IMR-90 (cell line): Measurements from ENCODE around the gene BRME1. TPM values are rescaled to one million over a fixed set of nuclear protein-coding genes. Genes with fewer than 3 reads are reported as not detected.

Experiments
- ATAC-seq: fragments of 200-7000 bp; cut with Tn5 transposase; 2 replicates; pipeline ENCODE4 v1.9.1; 2020; ENCODE audit warnings: low read depth, mild to moderate bottlenecking, moderate library complexity
- BruUV-seq: library from RNA; stranded (reverse); fragments of 400-500 nt; replicated peaks from 2 replicates; lab custom pipeline; 2021; lab: Mats Ljungman, UMichigan
- CTCF ChIA-PET: fragments of 300-600 bp; formaldehyde crosslinking; extraction: SDS; loops from one replicate; lab custom pipeline; 2021; ENCODE audit warnings: antibody characterized with exemption; lab: Yijun Ruan, JAX
- POLR2A ChIA-PET: fragments of 300-600 bp; sonication (Branson Sonifier 250); formaldehyde crosslinking; loops from one replicate; lab custom pipeline; 2022; ENCODE audit warnings: antibody characterized with exemption; ENCODE audit not compliant: unreplicated experiment; lab: Charles Lee
- DNase-seq: peaks from one replicate; pipeline ENCODE4 v3.0.0; 2013
- H2AFZ ChIP-seq: replicated peaks from 2 replicates; pipeline ENCODE3; 2013; ENCODE audit warnings: low read length, mild to moderate bottlenecking; ENCODE audit not compliant: poor library complexity
- H2AK5ac ChIP-seq: 2 replicates; pipeline ENCODE4 v1.6.1; 2013; ENCODE audit warnings: low read depth, low read length, inconsistent platforms
- H2AK9ac ChIP-seq: replicated peaks from 2 replicates; pipeline ENCODE3; 2013; ENCODE audit warnings: mild to moderate bottlenecking, low read depth, low read length, moderate library complexity; ENCODE audit not compliant: poor library complexity
- H2BK120ac ChIP-seq: 2 replicates; pipeline ENCODE4 v1.6.1; 2013; ENCODE audit warnings: low read depth, low read length, inconsistent platforms
- H2BK15ac ChIP-seq: 3 replicates; pipeline ENCODE4 v1.6.1; 2013; ENCODE audit warnings: low read depth, low read length, inconsistent platforms
- H2BK20ac ChIP-seq: 2 replicates; pipeline ENCODE4 v1.6.1; 2013; ENCODE audit warnings: low read depth, mild to moderate bottlenecking, inconsistent platforms, low read length, moderate library complexity
- H2BK5ac ChIP-seq: 2 replicates; pipeline ENCODE4 v1.6.1; 2013; ENCODE audit warnings: mild to moderate bottlenecking, low read depth, low read length, inconsistent platforms; ENCODE audit not compliant: poor library complexity, severe bottlenecking
- H3K14ac ChIP-seq: replicated peaks from 2 replicates; pipeline ENCODE4 v1.6.1; 2013; ENCODE audit warnings: low read depth, low read length, inconsistent platforms
- H3K18ac ChIP-seq: 2 replicates; pipeline ENCODE4 v1.6.1; 2013; ENCODE audit warnings: low read depth, low read length, control low read depth
- H3K23ac ChIP-seq: 2 replicates; pipeline ENCODE4 v1.6.1; 2013; ENCODE audit warnings: low read depth, low read length, inconsistent platforms
- H3K27ac ChIP-seq: 2 replicates; pipeline ENCODE4 v1.5.1; 2013; ENCODE audit warnings: mild to moderate bottlenecking, control low read depth, low read length; ENCODE audit not compliant: insufficient read depth
- H3K27me3 ChIP-seq: 2 replicates; pipeline ENCODE4 v1.6.1; 2013; ENCODE audit warnings: low read length; ENCODE audit not compliant: control insufficient read depth, insufficient read depth
- H3K36me3 ChIP-seq: 2 replicates; pipeline ENCODE4 v1.6.1; 2013; ENCODE audit warnings: low read length, mixed read lengths; ENCODE audit not compliant: control insufficient read depth, insufficient read depth
- H3K4ac ChIP-seq: 2 replicates; pipeline ENCODE4 v1.6.1; 2013; ENCODE audit warnings: low read depth, low read length, inconsistent platforms
- H3K4me1 ChIP-seq: 2 replicates; pipeline ENCODE4 v1.6.1; 2013; ENCODE audit warnings: low read length, mixed read lengths; ENCODE audit not compliant: control insufficient read depth, insufficient read depth
- H3K4me2 ChIP-seq: 2 replicates; pipeline ENCODE4 v1.6.1; 2013; ENCODE audit warnings: low read depth, mild to moderate bottlenecking, control low read depth, low read length, moderate library complexity
- H3K4me3 ChIP-seq: 2 replicates; pipeline ENCODE4 v1.5.1; 2013; ENCODE audit warnings: low read depth, mild to moderate bottlenecking, control low read depth, low read length, moderate library complexity; ENCODE audit not compliant: insufficient read depth
- H3K56ac ChIP-seq: 2 replicates; pipeline ENCODE4 v1.6.1; 2013; ENCODE audit warnings: low read length, inconsistent platforms; ENCODE audit not compliant: insufficient read depth; ENCODE audit errors: extremely low read depth
- H3K79me1 ChIP-seq, 2 experiments: 2 replicates each; pipeline ENCODE4 v1.6.1; 2013; ENCODE audit warnings: low read length in 2 of 2, inconsistent platforms in 1 of 2, low read depth in 1 of 2
- H3K9ac ChIP-seq: 2 replicates; pipeline ENCODE4 v1.6.1; 2013; ENCODE audit warnings: low read depth, low read length, control low read depth
- H3K9me1 ChIP-seq: 2 replicates; pipeline ENCODE4 v1.6.1; 2013; ENCODE audit warnings: low read length, inconsistent platforms; ENCODE audit not compliant: insufficient read depth
- H3K9me3 ChIP-seq: 2 replicates; pipeline ENCODE4 v1.6.1; 2013; ENCODE audit warnings: low read length; ENCODE audit not compliant: control insufficient read depth, insufficient read depth
- H4K20me1 ChIP-seq: 2 replicates; pipeline ENCODE4 v1.6.1; 2013; ENCODE audit warnings: low read length, inconsistent platforms; ENCODE audit not compliant: insufficient read depth
- H4K5ac ChIP-seq: 2 replicates; pipeline ENCODE4 v1.6.1; 2013; ENCODE audit warnings: mild to moderate bottlenecking, low read depth, low read length, control low read depth
- H4K8ac ChIP-seq, 2 experiments: 2 replicates each; pipeline ENCODE4 v1.6.1; 2013; ENCODE audit warnings: low read depth in 2 of 2, low read length in 2 of 2, control low read depth in 1 of 2, inconsistent platforms in 1 of 2
- H4K91ac ChIP-seq: 2 replicates; pipeline ENCODE4 v1.6.1; 2013; ENCODE audit warnings: low read depth, low read length, inconsistent platforms; ENCODE audit not compliant: insufficient read depth
- FOS ChIP-seq: fragments of 150-350 bp; IDR thresholded peaks from 2 replicates; pipeline ENCODE4 v1.6.1; 2016; ENCODE audit warnings: low read depth, low read length
- MAZ ChIP-seq: IDR thresholded peaks from 2 replicates; pipeline ENCODE4 v1.6.1; 2012; ENCODE audit warnings: low read depth, mild to moderate bottlenecking, low read length, improper control_type of control experiment, moderate library complexity, borderline replicate concordance
- MXI1 ChIP-seq: IDR thresholded peaks from 2 replicates; pipeline ENCODE4 v1.6.1; 2012; ENCODE audit warnings: low read depth, mild to moderate bottlenecking, low read length, moderate library complexity, borderline replicate concordance
- POLR2A ChIP-seq: IDR thresholded peaks from 2 replicates; pipeline ENCODE4 v1.6.1; 2012; ENCODE audit warnings: mild to moderate bottlenecking, low read depth, low read length
- WGBS, 2 experiments: methylation state at CpG; one replicate each; pipeline versions ENCODE4 v1.1.5 to v1.1.7; 2013; ENCODE audit warnings: missing lambda C conversion rate in 2 of 2; ENCODE audit not compliant: insufficient read length in 1 of 2; ENCODE audit errors: extremely low coverage in 2 of 2; 5-methylcytosine and 5-hydroxymethylcytosine counted together
- dilution Hi-C: fragments of 300-500 bp; cut with HindIII; formaldehyde crosslinking; loops from one replicate; pipeline ENCODE4 v1.14.3; 2018; ENCODE audit warnings: low sequenced_read_pairs; ENCODE audit not compliant: unreplicated experiment
- in situ Hi-C: fragments of 300-500 bp; cut with MboI; formaldehyde crosslinking; loops from 3 replicates; pipeline ENCODE4 v1.14.3; 2019; ENCODE audit warnings: low sequenced_read_pairs, inconsistent platforms, mixed read lengths
- intact Hi-C: fragments of 100-400 bp; cut with micrococcal nuclease; formaldehyde crosslinking; loops from 2 replicates; pipeline ENCODE4 v1.10.0; 2022
- polyA plus RNA-seq, 3 experiments: library from polyadenylated mRNA; depleted of rRNA; stranded (reverse); fragments of >200 nt; gene quantifications; 2 replicates each; pipeline ENCODE4 v1.2.3, GENCODE V29; 2012; ENCODE audit warnings: low replicate concordance in 1 of 3
- total RNA-seq: library from RNA; depleted of rRNA; stranded (reverse); fragments of >200 nt; gene quantifications from 2 replicates; pipeline ENCODE4 v1.2.3, GENCODE V29; 2012
- TF ChIP-seq, protein P1 (sequence below): fragments of 150-350 bp; IDR thresholded peaks from 2 replicates; pipeline ENCODE4 v1.6.1; 2017; ENCODE audit warnings: mild to moderate bottlenecking, antibody characterized with exemption, low read length, low read depth

The BRME1 gene
- total and polyA plus RNA-seq, 2 of the 4 experiments (the other 2 are of a cell fraction): 0.18 to 0.38 TPM

DNA sequence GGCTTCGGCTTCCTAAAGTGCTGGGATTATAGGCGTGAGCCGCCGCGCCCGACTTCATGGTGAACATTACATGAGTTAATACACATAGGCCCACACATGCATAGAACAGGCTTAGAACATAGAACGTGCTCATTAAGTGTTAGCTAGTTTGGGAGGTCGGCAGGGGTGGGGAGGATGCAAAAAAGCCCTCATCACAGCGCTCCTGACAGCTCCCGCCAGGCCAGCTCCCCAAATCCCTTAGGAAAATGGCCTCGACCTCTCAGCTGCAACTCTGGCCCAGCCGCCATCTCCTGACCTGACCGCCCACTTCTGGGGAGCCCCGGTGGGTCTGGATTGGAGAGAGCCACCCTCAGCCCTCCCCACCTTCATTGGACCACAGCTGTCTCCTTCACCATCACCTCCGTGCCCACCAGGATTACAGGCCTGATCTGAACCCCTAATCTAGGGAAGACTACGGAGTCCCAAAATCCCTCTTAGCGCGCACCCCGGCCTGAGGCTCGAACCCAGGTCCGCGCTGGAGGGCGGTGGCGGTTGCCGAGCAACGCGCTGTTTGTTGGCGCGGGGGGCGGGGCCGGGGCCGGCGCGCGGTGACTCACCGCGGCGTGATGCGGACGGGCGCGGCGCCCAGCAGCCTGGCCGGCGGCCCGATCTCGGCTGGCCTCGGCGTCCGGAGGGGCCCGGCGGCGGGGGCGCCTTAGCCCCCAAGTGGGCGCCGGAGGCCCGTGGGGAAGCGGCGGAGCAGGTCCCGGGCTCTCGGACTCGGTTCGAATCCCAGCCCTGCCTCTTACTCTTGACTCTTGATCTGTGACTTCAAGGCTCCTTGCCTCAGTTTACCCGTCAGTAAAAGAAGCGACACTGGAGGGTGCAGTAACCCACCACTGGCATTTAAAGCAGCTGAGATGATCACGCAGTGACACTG, 55.7 kb downstream of the BRME1 start:
- H3K36me3 ChIP-seq: no peaks in the 10 kb centered on the region
- peak overlapping the region; percentile 99 for H3K56ac ChIP-seq
- no TSS peak for BruUV-seq
- TF ChIP-seq POLR2A (peak; percentile 47; the same call in 1 of the 2 replicates), MXI1 (0 out of 2 replicates have a peak, but pooled peaks have one; percentile 7), MAZ (peak; percentile 93), FOS (peak; percentile 93)
- TF ChIP-seq, protein P1, sequence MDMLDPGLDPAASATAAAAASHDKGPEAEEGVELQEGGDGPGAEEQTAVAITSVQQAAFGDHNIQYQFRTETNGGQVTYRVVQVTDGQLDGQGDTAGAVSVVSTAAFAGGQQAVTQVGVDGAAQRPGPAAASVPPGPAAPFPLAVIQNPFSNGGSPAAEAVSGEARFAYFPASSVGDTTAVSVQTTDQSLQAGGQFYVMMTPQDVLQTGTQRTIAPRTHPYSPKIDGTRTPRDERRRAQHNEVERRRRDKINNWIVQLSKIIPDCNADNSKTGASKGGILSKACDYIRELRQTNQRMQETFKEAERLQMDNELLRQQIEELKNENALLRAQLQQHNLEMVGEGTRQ: no peak; the same call in 1 of the 2 replicates
- in situ Hi-C loops (loop anchor here (10.0 to 25.0 kb wide), 3 partner anchors 563 to 1063 kb away; partner anchors contain the start of genes HOOK2, IER2, JUNB and STX10), dilution Hi-C loops (no loop called here), intact Hi-C loops (no loop called here)
- peaks cover 9 to 58% of the 10 kb centered on the region in 2 experiments for H3K79me1 ChIP-seq
- H2BK120ac ChIP-seq: peak overlapping the region; percentile 99
- peak overlapping the region; percentile 100 for H4K91ac ChIP-seq
- H4K5ac ChIP-seq: peak overlapping the region; percentile 94
- peak overlapping the region; percentile 97 to 99 for H4K8ac ChIP-seq
- H3K9me1 ChIP-seq: peaks cover 20% of the 10 kb centered on the region
- peak overlapping the region; percentile 93 for H2AFZ ChIP-seq
- peak overlapping the region; percentile 98 for H3K27ac ChIP-seq
- peak overlapping the region; percentile 79 for H3K4me2 ChIP-seq
- H3K27me3 ChIP-seq: no peaks in the 10 kb centered on the region
- H2BK20ac ChIP-seq: peak overlapping the region; percentile 97
- H4K20me1 ChIP-seq: peaks cover 5% of the 10 kb centered on the region
- peak overlapping the region; percentile 98 for H3K23ac ChIP-seq
- POLR2A ChIA-PET: interaction anchor here (2.1 kb wide), 1 partner anchor 11 kb away, joined by 9 read pairs; no protein-coding TSS in a partner anchor
- peak overlapping the region; percentile 99 for H3K4ac ChIP-seq
- peak overlapping the region; percentile 98 for H3K18ac ChIP-seq
- peak overlapping the region; percentile 100 for H2BK15ac ChIP-seq
- H3K9me3 ChIP-seq: no peaks in the 10 kb centered on the region
- peak overlapping the region; percentile 1; the same call in 1 of the 2 replicates for H3K4me3 ChIP-seq
- H2BK5ac ChIP-seq: peak overlapping the region; percentile 98
- DNase-seq: peak; percentile 71
- peak; percentile 6 for ATAC-seq
- WGBS, 2 experiments: 5% methylated on average over 28 of the region's 66 CpGs; no CpG with 5 or more reads in 1 of the 2 experiments
- CTCF ChIA-PET: interaction anchor here (0.5 kb wide), 1 partner anchor 302 kb away, joined by 3 read pairs; no protein-coding TSS in a partner anchor
- H3K4me1 ChIP-seq: peaks cover 37% of the 10 kb centered on the region
- H3K9ac ChIP-seq: peak overlapping the region; percentile 72
- H3K14ac ChIP-seq: peak overlapping the region; percentile 95
- H2AK5ac ChIP-seq: peak overlapping the region; percentile 100
- peak overlapping the region; percentile 100 for H2AK9ac ChIP-seq
